Calu3 (cell line): ENCODE data around the gene MTREX. TPM values are rescaled to one million over a fixed set of nuclear protein-coding genes. Genes with fewer than 3 reads are reported as not detected.

Experiments used
- BruUV-seq: library from RNA; stranded (reverse); fragments of 400-500 nt; replicated peaks from 2 replicates; lab custom pipeline; 2021; lab: Mats Ljungman, UMichigan
- CTCF ChIA-PET: fragments of 300-600 bp; sonication (Branson Sonifier 250); formaldehyde crosslinking; loops from one replicate; lab custom pipeline; 2022; ENCODE audit warnings: antibody characterized with exemption; lab: Charles Lee
- DNase-seq: peaks from one replicate; pipeline ENCODE4 v3.0.0; 2022
- H3K27ac Mint-ChIP-seq: one replicate; pipeline ENCODE4 v1.8.0; 2022; ENCODE audit warnings: mixed read lengths; ENCODE audit not compliant: unreplicated experiment
- H3K27me3 Mint-ChIP-seq: one replicate; pipeline ENCODE4 v1.8.0; 2022; ENCODE audit warnings: mixed read lengths; ENCODE audit not compliant: unreplicated experiment
- H3K36me3 Mint-ChIP-seq: one replicate; pipeline ENCODE4 v1.8.0; 2022; ENCODE audit warnings: mild to moderate bottlenecking, moderate library complexity, mixed read lengths; ENCODE audit not compliant: insufficient read depth, unreplicated experiment
- H3K4me1 Mint-ChIP-seq: one replicate; pipeline ENCODE4 v1.8.0; 2022; ENCODE audit warnings: mild to moderate bottlenecking, low read depth, mixed read lengths; ENCODE audit not compliant: unreplicated experiment
- H3K4me3 Mint-ChIP-seq: one replicate; pipeline ENCODE4 v1.8.0; 2022; ENCODE audit warnings: mild to moderate bottlenecking, low read depth, moderate library complexity, mixed read lengths; ENCODE audit not compliant: unreplicated experiment
- H3K9me3 Mint-ChIP-seq: one replicate; pipeline ENCODE4 v1.8.0; 2022; ENCODE audit warnings: low read depth, mixed read lengths; ENCODE audit not compliant: unreplicated experiment
- intact Hi-C: fragments of 100-400 bp; cut with micrococcal nuclease; formaldehyde crosslinking; loops from one replicate; pipeline ENCODE4 v1.10.0; 2022; ENCODE audit not compliant: unreplicated experiment
- total RNA-seq: library from RNA; stranded (reverse); gene quantifications from 2 replicates; pipeline ENCODE4 v1.2.3, GENCODE V29; 2022
- TF ChIP-seq, protein P1 (sequence below): fragments of 200-600 bp; IDR thresholded peaks from one replicate; pipeline ENCODE4 v1.8.0; 2022; ENCODE audit warnings: antibody characterized with exemption; ENCODE audit not compliant: unreplicated experiment

Gene MTREX
- total RNA-seq, 1 experiment from 2014 or later: 73.9 TPM

DNA sequence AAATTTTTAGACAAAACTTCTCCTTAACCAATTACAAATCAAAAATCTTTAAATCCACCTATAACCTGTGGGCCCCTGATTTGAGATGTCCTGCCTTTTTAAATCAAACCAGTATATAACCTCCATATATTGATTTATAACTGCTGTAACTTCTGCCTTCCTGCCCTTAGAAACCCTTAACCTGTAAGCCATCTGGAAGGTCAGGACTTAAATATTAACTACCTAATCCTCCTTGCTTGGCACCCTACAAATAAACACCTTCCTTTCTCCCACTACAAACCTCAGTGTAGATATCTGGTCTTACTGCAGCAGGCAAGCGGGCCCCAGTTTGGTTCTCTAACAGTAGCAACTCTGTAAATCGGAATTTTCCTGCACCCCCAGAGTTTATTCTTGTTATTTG, 83.9 kb downstream of the MTREX start:
- intact Hi-C loops: no loop called here
- Mint-ChIP-seq H3K36me3 (peaks cover 19% of the 10 kb centered on the region), H3K27ac (peak overlapping the region; percentile 86), H3K27me3 (no peaks in the 10 kb centered on the region), H3K9me3 (no peaks in the 10 kb centered on the region), H3K4me3 (no peak overlapping the region), H3K4me1 (peaks cover 29% of the 10 kb centered on the region)
- TF ChIP-seq, protein P1, sequence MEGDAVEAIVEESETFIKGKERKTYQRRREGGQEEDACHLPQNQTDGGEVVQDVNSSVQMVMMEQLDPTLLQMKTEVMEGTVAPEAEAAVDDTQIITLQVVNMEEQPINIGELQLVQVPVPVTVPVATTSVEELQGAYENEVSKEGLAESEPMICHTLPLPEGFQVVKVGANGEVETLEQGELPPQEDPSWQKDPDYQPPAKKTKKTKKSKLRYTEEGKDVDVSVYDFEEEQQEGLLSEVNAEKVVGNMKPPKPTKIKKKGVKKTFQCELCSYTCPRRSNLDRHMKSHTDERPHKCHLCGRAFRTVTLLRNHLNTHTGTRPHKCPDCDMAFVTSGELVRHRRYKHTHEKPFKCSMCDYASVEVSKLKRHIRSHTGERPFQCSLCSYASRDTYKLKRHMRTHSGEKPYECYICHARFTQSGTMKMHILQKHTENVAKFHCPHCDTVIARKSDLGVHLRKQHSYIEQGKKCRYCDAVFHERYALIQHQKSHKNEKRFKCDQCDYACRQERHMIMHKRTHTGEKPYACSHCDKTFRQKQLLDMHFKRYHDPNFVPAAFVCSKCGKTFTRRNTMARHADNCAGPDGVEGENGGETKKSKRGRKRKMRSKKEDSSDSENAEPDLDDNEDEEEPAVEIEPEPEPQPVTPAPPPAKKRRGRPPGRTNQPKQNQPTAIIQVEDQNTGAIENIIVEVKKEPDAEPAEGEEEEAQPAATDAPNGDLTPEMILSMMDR: no peak
- DNase-seq: no peak
- CTCF ChIA-PET: interaction anchor here (0.7 kb wide), 1 partner anchor 34 kb away, joined by 4 read pairs; no protein-coding TSS in a partner anchor
- BruUV-seq: no TSS peak

DNA sequence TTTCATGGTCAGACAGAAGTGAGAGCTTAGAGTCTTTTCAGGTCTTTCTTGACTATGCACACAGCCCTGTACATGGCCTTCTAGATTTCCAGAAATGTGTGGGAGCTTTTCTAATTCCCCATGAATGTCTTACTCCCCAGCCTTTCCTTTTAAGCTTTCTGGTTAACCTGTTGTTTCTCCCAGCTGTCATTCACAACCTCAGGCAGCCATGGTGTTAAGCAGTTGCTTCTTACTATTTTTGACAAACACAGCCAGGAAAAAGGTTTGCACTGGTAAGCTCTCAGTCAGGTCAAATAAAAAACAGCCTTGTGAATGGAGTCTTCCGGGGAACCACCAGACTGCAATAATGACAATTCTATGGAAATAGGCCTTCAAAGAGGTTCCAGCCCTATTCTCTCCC, 84.9 kb downstream of the MTREX start:
- no peak overlapping the region for H3K4me3 Mint-ChIP-seq
- CTCF ChIA-PET: no interaction called here
- H3K36me3 Mint-ChIP-seq: peaks cover 19% of the 10 kb centered on the region
- no peak overlapping the region for H3K27ac Mint-ChIP-seq
- TF ChIP-seq, protein P1: no peak
- no peaks in the 10 kb centered on the region for H3K27me3 Mint-ChIP-seq
- BruUV-seq: no TSS peak
- H3K9me3 Mint-ChIP-seq: no peaks in the 10 kb centered on the region
- intact Hi-C loops: no loop called here
- DNase-seq: no peak
- H3K4me1 Mint-ChIP-seq: peaks cover 29% of the 10 kb centered on the region

DNA sequence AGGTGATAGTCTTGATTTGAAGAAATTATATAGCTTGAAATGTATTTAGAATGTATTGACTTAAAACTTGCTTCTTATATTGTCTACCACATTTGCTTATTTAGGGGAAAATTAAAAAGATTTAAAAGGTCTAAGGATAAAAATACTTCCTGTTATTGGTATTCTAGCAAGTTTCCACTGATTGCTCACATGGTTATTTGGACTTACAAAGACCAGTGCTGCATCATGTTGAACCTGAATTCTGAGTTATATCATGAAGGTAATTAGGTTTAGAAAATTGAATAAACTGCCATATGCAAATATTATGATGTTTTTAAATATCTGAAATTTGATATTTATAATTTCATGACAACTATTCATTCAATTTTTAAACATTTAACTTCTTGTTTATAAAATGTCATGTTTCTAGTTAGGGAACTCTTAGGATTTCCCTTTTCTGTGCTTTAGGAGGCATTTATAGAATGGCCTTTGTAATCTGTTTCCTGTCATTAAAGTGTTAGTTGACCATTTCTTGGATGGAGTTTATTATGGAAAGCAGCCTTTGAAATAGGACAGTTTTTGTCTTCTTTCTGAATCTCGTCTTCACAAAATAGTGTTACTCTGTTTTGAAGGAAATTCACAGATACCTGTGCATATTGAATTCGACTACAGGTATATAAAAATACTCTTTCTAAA, 85.8 kb downstream of the MTREX start:
- Mint-ChIP-seq H3K27ac (no peak overlapping the region), H3K4me3 (no peak overlapping the region), H3K27me3 (no peaks in the 10 kb centered on the region), H3K4me1 (peaks cover 29% of the 10 kb centered on the region), H3K9me3 (no peaks in the 10 kb centered on the region), H3K36me3 (peaks cover 19% of the 10 kb centered on the region)
- intact Hi-C loops: no loop called here
- TF ChIP-seq, protein P1: no peak
- DNase-seq: no peak
- BruUV-seq: no TSS peak
- CTCF ChIA-PET: no interaction called here

DNA sequence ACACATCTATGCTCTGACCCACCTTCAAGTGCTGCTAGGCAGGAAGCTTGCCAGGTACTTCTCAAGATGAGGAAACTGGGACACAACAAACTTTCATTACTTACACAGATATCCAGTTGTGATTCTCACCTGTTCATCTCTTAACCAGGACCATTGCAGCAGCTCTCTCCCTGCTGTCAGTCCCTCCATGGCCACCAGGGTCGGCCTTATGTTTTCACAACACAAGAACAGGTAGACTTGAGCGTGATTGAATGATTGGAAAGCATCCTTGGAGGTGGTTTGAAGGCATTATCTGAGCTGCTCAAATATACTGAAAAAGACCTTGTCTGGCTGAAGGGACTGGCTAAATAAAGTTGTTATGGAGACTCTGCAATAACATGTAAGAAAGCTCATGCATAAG, 94.4 kb downstream of the MTREX start:
- H3K27me3 Mint-ChIP-seq: no peaks in the 10 kb centered on the region
- CTCF ChIA-PET: interaction anchor here (0.6 to 1.1 kb wide), 3 partner anchors 14 to 154 kb away, joined by 3 to 6 read pairs (median 3); no protein-coding TSS in a partner anchor
- H3K36me3 Mint-ChIP-seq: peaks cover 10% of the 10 kb centered on the region
- TF ChIP-seq, protein P1: no peak
- no peak overlapping the region for H3K4me3 Mint-ChIP-seq
- H3K27ac Mint-ChIP-seq: no peak overlapping the region
- BruUV-seq: no TSS peak
- peak; percentile 21 for DNase-seq
- peaks cover 1% of the 10 kb centered on the region for H3K4me1 Mint-ChIP-seq
- H3K9me3 Mint-ChIP-seq: no peaks in the 10 kb centered on the region
- intact Hi-C loops: no loop called here
